Esophagus muscularis mucosa (tissue), 4 donors: ENCODE data around the gene IL36B. TPM values are rescaled to one million over a fixed set of nuclear protein-coding genes. Genes with fewer than 3 reads are reported as not detected.
A peak's percentile ranks its signal among the peaks of the same experiment; 100 is the strongest.

Experiments used
- DNase-seq: peaks from one replicate; pipeline ENCODE4 v3.0.0-alpha.2; 2017; ENCODE audit errors: extremely low spot score
- H3K27ac ChIP-seq, 4 donors: fragments of 200-600 bp; sonication (generic); replicated peaks in 1 of 4; 1 replicate in 3 of 4; 2 replicates in 1 of 4; pipeline ENCODE4 v1.5.1; 2016 to 2019; ENCODE audit warnings: mild to moderate bottlenecking in 1 of 4
- H3K27me3 ChIP-seq, 4 donors: fragments of 200-600 bp; sonication (generic); one replicate each; pipeline versions ENCODE4 v1.5.1 to v1.6.0; 2016 to 2019
- H3K36me3 ChIP-seq, 4 donors: fragments of 200-600 bp; sonication (generic); one replicate each; pipeline ENCODE4 v1.5.1; 2016 to 2019
- H3K4me1 ChIP-seq, 4 donors: fragments of 200-600 bp; sonication (generic); one replicate each; pipeline ENCODE4 v1.5.1; 2016 to 2019
- H3K4me3 ChIP-seq, 4 donors: fragments of 200-600 bp; sonication (generic); 1 replicate in 2 of 4; 2 replicates in 2 of 4; pipeline ENCODE4 v1.5.1; 2016 to 2019; ENCODE audit warnings: mild to moderate bottlenecking in 4 of 4, moderate library complexity in 1 of 4
- H3K9me3 ChIP-seq, 4 donors: fragments of 200-600 bp; sonication (generic); 1 replicate in 3 of 4; 2 replicates in 1 of 4; pipeline ENCODE4 v1.5.1; 2016 to 2019
- CTCF ChIP-seq, 3 experiments: fragments of 200-600 bp in 2 of 3; fragments of 450-650 bp in 1 of 3; sonication (generic) in 2 of 3; IDR thresholded peaks; one replicate each; pipeline ENCODE4 v1.5.1; 2017 to 2019; ENCODE audit warnings: antibody characterized with exemption in 3 of 3, mild to moderate bottlenecking in 2 of 3, moderate library complexity in 1 of 3
- EP300 ChIP-seq: sonication (generic); formaldehyde crosslinking; IDR thresholded peaks from one replicate; pipeline ENCODE4 v1.6.1; 2017; ENCODE audit warnings: antibody characterized with exemption
- POLR2A ChIP-seq: fragments of 450-650 bp; IDR thresholded peaks from one replicate; pipeline ENCODE4 v1.6.1; 2017; ENCODE audit warnings: antibody characterized with exemption, moderate library complexity, mild to moderate bottlenecking, low read depth
- POLR2AphosphoS5 ChIP-seq, 2 donors: sonication (generic); formaldehyde crosslinking; IDR thresholded peaks; one replicate each; pipeline ENCODE4 v1.6.1; 2017; ENCODE audit warnings: antibody characterized with exemption in 2 of 2
- WGBS: methylation state at CpG from one replicate; pipeline ENCODE4 v1.1.5; 2018; 5-methylcytosine and 5-hydroxymethylcytosine counted together
- intact Hi-C: fragments of 100-400 bp; cut with DNase I; formaldehyde crosslinking; loops from one replicate; pipeline ENCODE4 v1.15.1; 2023
- total RNA-seq, 4 donors: library from RNA; depleted of rRNA; stranded (reverse); fragments of >200 nt; gene quantifications; one replicate each; pipeline versions ENCODE4 v1.1.0 to v1.2.1, GENCODE V29; 2016

IL36B gene
- total RNA-seq, 4 donors from 2014 or later, result not detected

GRCh38 chr2:113054066-113054465 lies 1.4 kb upstream of the IL36B start:
- Histone ChIP-seq H3K4me1 (no peaks in the 10 kb centered on the region), H3K27ac (no peak overlapping the region), H3K9me3 (peaks cover 0 to 9% (median 3%) of the 10 kb centered on the region in 4 donors), H3K36me3 (no peaks in the 10 kb centered on the region), H3K27me3 (no peaks in the 10 kb centered on the region), H3K4me3 (no peak overlapping the region)
- DNase-seq, result peak; percentile 42
- intact Hi-C loops, result no loop called here
- no peak for TF ChIP-seq POLR2AphosphoS5 (IDR thresholded peaks at IDR 0.05)
- TF ChIP-seq EP300, result no peak
- no peak for TF ChIP-seq CTCF (IDR thresholded peaks at IDR 0.05)
- TF ChIP-seq POLR2A, result no peak

- Histone ChIP-seq H3K9me3 (peaks cover 0 to 9% (median 3%) of the 10 kb centered on the region in 4 donors), H3K27me3 (no peaks in the 10 kb centered on the region), H3K4me3 (no peak overlapping the region), H3K36me3 (no peaks in the 10 kb centered on the region), H3K27ac (no peak overlapping the region), H3K4me1 (no peaks in the 10 kb centered on the region)
- intact Hi-C loops, result no loop called here
- no peak for TF ChIP-seq EP300
- TF ChIP-seq POLR2AphosphoS5 (IDR thresholded peaks at IDR 0.05), result no peak
- no peak for TF ChIP-seq POLR2A
- no peak for TF ChIP-seq CTCF (IDR thresholded peaks at IDR 0.05)
- WGBS, result 63% methylated on average over 3 of the region's 3 CpGs
- DNase-seq, result peak; percentile 26
Observed at GRCh38 chr2:113053666-113054065, 999 bp upstream of the IL36B start.

- TF ChIP-seq CTCF (IDR thresholded peaks at IDR 0.05), result no peak
- TF ChIP-seq EP300, result no peak
- no peak for TF ChIP-seq POLR2AphosphoS5 (IDR thresholded peaks at IDR 0.05)
- TF ChIP-seq POLR2A, result no peak
- no peaks in the 10 kb centered on the region for H3K4me1 ChIP-seq
- H3K27ac ChIP-seq, result no peak overlapping the region
- 90% methylated on average over 30 of the region's 38 CpGs for WGBS
- H3K27me3 ChIP-seq, result no peaks in the 10 kb centered on the region
- no peaks in the 10 kb centered on the region for H3K36me3 ChIP-seq
- intact Hi-C loops, result no loop called here
- no peak overlapping the region for H3K4me3 ChIP-seq
- DNase-seq, result peak; percentile 53
- H3K9me3 ChIP-seq, result peaks cover 0 to 9% (median 2%) of the 10 kb centered on the region in 4 donors
Observed at GRCh38 chr2:113050921-113051895, 1.5 kb downstream of the IL36B start.

GRCh38 chr2:113046465-113046864 lies 6.2 kb downstream of the IL36B start:
- 89% methylated on average over 5 of the region's 5 CpGs for WGBS
- TF ChIP-seq POLR2AphosphoS5 (IDR thresholded peaks at IDR 0.05), result no peak
- TF ChIP-seq EP300, result no peak
- TF ChIP-seq CTCF (IDR thresholded peaks at IDR 0.05), result no peak
- no peak for TF ChIP-seq POLR2A
- DNase-seq, result no peak
- intact Hi-C loops, result no loop called here
- Histone ChIP-seq H3K4me1 (no peaks in the 10 kb centered on the region), H3K36me3 (no peaks in the 10 kb centered on the region), H3K27ac (no peak overlapping the region), H3K27me3 (no peaks in the 10 kb centered on the region), H3K9me3 (no peaks in the 10 kb centered on the region), H3K4me3 (no peak overlapping the region)
